GM19240 (cell line): ENCODE data around the gene C1QL2.

ENCODE experiments used
- DNase-seq: peaks from one replicate; pipeline ENCODE4 v3.0.0; 2011; ENCODE audit warnings: low spot score; ENCODE audit not compliant: insufficient read length

The C1QL2 gene

DNA sequence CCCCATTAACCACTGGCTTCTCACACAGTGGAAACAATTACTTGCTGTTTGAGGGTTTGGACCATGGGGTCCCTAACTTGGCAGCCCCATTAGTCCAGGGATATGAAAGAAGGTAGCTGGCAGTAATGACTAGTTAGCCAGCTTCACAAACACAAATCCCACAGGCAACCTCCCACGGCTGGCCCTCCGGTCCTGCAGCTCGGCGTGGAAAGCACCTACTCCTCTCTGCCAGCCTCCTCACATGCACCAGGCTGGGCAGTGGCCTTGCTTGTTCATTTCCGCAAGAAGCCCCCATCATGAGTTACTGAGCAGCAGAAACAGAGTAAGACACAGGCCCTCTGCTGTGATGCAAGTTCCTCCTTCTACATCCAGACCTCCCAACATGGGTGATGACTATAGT, 13.7 kb downstream of the C1QL2 start:
- DNase-seq = no peak

DNA sequence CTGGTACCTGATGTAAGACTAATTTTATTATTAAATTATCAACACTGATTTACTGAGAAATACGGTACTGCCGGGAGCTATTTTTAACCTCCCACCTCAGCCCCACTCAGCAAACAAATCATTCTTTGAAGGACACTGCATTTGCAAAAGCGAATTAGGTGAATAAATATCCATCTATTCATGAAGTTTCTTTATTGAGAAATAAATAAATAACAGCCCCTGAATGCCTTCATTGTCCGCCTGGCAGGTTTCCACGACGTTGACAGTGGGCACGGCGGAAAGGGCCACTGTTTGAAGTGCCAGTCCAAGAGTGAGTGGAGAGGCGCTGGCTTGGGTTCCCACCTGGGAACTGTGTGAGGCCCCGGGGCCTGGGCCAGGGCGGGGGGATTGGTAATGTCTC, 15.7 kb downstream of the C1QL2 start:
- DNase-seq = no peak

DNA sequence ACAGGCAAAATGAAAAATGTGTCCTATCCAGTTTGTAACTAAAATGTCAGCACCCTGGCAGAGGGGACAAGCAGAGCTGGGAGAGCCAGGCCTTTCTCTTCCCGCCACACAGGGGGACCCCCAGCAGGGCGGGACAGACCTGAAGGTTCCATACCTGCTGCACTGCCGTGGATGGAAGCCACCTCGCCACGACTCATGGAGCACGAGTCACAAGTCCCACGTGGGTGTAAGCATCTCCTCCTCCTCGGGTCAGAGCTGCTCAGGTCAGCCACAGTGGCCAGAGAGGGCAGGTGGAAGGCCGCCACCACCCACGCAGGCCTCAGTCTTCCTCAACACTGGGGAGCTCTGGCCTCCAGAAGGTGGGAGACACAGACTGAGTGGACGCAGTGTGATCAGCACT, 21.0 kb downstream of the C1QL2 start:
- no peak for DNase-seq

DNA sequence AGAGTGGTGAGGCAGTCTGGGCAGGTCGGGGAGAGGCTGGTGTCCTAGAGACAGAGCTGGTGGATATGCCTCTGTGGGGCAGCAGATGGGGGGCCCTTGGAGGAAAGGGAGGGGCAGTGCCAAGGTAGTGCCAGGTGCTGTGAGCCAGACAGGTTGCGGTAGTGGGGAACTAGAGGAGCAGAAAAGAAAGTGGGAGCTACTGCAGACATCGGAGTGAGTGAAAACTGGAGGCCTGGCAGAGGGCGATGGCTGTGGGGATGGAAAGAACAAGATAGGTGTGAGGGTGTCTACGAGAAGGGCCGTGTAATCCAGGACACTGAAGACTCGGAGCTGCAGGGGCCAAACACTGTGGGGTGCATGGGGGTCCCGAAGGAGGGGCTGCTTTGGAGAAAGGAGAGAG, 21.7 kb downstream of the C1QL2 start:
- DNase-seq = no peak

DNA sequence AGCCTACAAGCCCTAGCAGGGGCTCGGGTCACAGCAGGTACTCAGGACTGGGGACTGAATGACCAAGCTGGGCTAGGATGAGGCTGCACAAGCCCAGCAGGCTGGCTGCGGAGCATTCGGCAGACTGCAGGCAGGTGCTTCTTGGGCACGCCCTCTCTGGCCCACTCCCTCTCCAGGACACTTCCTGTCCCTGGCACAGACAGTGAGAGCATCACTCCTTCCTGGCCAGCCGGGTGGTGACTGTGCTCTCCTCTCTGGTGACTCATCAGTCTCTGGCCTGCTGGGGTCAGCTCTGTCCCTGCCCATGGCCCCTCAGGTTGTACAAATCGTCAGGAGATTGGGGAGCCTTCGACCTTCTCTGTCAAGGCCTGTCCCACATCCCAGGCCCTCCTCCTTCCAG, 22.5 kb downstream of the C1QL2 start:
- no peak for DNase-seq

- DNase-seq = no peak
Observed at GRCh38 chr2:119134775-119135174, 23.8 kb downstream of the C1QL2 start.

- peak; percentile 30 for DNase-seq
Observed at GRCh38 chr2:119126650-119127049, 31.9 kb downstream of the C1QL2 start.

GRCh38 chr2:119123389-119123788, 35.2 kb downstream of the C1QL2 start:
- DNase-seq = no peak

DNA sequence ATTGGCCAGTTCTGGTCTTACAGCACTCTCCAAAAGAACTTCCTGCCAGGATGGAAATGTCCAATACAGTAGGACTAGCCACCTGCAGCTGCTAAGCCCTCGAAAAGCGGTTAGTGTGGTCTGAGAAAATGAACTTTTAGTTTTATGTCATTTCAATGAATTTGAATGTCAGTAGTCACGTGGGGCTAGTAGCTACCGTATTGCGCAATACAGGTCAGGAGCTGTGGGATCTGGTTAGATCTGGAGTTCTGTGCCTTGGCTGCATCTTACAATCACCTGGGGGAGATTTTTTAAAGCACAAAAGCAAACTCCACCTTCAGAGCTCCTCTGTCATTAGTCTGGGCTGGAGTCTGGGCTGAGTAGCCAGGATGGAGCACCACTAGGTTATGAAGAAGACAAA, 35.9 kb downstream of the C1QL2 start:
- DNase-seq = no peak

DNA sequence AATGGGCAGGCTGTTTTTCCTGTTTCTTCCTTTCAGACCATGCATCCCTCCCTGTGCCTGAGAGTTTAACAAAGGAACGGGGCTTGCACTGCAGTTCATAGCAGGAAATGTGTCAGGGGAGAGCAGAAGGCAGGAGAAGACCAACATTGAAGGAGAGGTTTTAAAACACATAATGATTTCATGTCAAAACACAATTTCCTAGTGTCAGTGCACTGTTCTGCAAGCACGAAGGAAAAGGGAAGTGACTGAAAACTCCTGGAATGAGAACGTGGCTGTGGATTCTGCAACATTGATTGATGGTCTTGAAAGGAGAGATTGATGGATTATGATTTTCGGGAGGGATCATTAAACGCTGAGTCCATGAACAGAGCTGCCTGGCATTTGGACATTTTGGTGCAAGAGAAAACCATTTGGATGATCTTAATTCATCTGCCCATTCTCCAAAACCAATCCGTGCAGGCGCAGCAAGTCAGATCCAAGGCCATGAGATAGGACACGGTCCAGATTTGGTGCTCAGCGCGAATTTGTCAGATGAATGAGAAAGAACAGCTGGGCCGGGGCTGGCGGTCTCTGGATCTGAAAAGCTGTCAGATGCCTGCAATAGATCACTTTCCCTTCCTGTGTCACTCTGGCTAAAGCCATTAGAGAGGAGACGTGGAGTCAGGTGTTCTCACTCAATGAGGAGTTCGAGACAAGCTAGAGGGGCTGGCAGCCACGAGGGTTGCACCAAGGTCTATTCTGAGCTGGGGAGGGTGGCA, 38.4 kb downstream of the C1QL2 start:
- DNase-seq = no peak

DNA sequence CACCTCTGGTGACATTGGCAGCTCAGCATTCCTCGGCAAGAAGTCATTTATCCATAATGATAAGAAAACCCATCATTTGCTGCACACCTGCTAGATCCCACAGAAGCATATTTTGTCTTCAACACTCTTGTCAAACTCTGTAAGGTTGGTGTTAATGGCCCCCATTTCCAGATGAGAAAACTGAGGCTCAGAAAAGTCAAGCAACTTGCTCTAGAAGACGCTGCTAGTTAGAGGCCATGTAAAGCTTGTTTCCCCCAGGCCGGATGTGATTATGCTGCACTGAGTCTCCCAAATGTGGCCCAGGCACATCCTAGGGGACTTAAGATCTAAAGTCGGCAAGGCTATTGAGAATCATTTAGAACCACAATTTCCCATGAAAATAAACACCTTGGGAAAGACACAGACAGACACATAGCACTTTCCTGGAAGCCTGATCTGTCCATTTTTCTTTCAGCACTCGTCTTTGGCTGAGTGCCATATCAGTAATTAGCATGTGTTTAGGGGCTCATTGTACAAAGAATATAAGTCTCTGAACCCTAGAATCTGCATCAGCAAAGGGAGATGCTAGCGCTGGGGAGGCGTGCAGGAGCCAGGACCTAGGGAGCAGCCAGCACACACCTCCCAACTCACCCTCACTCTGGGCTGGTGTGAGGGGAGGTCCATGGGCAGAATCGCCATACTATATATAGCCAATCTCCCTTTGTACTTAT, 39.3 kb downstream of the C1QL2 start:
- DNase-seq = no peak

DNA sequence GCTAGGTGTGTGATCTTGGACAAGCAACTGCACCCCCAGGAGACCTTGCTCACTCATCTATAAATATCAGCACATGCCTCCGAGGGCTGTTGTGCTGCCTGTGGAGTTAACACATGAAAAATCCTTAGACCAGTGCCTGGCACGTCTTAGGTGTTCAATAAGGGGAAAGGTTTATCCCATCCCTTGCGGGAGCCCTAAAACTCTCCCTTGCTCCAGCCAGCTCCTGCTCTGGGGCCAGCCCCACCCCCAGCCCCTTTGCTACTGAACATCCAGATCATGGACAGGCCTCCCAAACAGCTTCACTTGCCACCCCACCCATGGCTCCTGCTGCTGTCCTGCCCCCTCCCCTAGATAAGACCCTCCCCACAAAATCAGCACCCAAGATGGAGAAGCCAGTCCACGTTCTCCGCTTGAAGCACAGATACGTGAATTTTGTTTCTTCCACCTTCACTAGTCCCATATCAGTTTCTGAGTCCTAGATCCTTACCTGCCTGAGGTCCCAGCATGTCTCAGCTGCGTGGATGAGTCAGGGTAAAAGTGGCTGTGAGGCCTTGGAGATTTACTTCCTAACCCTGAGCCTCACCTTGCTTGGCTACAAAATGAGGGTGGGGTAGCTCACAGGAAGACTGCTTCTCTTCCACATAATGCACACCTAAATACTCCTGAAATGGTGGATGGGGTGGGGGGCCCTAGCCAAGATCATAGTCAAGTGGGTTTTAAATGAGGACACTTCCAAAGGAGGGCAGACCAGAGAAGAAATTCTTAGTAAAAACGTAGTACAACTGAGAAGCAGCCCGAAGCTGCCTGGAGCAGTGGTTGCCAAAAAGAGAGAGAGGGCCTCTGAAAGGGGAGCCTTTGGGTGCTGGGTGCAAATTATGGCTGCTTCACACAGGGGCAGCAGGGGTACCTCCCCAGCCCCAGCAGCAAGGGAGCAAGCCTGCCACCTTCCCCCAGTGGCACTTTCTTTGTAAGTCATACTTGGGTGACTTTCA, 40.4 kb downstream of the C1QL2 start:
- no peak for DNase-seq

DNA sequence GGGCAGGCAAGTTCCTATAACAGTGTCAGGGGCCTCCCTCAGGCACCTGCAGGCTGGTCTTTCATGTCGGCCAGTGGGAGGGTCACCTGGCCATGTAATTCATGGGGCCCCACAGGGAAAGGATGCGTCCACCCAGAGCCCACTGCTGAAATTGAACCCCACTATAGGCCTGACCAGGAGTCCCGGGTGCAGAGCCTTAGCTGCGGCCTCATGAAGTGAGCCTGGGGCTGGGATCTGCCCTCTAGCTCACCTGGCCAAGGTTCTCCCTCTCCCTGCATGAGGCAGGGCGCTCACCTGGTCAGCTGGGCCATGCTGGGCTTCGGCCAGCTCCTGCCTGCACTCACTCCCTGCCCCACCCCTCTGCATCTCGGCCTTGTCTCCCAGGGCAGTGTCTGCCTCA, 41.1 kb downstream of the C1QL2 start:
- DNase-seq = no peak

GRCh38 chr2:119116411-119117295, 41.9 kb downstream of the C1QL2 start:
- no peak for DNase-seq

- DNase-seq = no peak
Observed at GRCh38 chr2:119114266-119114665, 44.3 kb downstream of the C1QL2 start.

GRCh38 chr2:119113489-119113770, 45.1 kb downstream of the C1QL2 start:
- DNase-seq = no peak

- DNase-seq = no peak
Observed at GRCh38 chr2:119112770-119113488, 45.6 kb downstream of the C1QL2 start.

GRCh38 chr2:119112230-119112629, 46.3 kb downstream of the C1QL2 start:
- DNase-seq = no peak

DNA sequence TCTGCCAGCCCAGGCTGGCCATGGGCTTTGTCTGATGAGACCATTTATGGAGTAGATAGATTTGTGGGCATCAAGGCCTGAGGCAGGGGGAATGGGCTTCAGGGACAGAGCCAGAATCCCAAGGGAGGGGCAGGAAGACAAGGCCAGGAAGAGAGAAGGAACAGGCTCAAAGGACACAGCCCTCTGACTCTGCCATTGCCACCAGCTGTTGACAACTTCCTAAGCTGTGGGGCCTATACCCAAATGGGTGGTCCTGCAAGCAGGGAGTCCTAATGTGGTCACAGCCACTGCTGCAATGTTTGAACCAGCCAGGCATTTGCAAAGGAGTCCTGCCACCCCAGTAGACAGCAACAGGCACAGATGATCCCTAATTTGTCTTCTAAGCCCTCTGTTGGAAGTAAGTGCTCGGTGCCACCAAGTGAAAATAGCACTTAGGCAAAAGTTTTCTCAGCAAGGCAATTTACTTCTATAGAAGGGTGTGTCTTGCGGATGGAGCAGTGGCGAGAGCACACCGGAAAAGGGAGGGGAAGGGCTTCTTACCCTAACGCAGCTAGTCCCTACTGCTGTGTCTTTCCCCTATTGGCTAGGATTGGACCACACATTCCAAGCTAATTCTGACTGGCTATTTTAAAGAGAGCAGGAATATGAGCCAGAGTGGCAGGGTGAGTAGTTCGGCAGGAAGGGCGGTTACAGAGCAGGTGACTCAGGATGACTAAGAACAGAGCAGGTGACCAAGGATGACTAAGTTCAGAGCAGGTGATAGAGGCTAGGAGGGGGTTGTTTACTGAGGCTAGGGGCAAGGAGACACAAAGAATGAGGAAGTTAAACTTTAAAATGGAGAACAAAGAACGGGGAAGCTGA, 47.2 kb downstream of the C1QL2 start:
- DNase-seq = no peak

GRCh38 chr2:119109866-119110265, 48.7 kb downstream of the C1QL2 start:
- DNase-seq = no peak
